IMR-90 (cell line): ENCODE measurements around the gene STON2. TPM values are rescaled to one million over a fixed set of nuclear protein-coding genes. Genes with fewer than 3 reads are reported as not detected.

Experiments
- ATAC-seq: fragments of 200-7000 bp; cut with Tn5 transposase; 2 replicates; pipeline ENCODE4 v1.9.1; 2020; ENCODE audit warnings: low read depth, mild to moderate bottlenecking, moderate library complexity
- BruUV-seq: library from RNA; stranded (reverse); fragments of 400-500 nt; replicated peaks from 2 replicates; lab custom pipeline; 2021; lab: Mats Ljungman, UMichigan
- CTCF ChIA-PET: fragments of 300-600 bp; formaldehyde crosslinking; extraction: SDS; loops from one replicate; lab custom pipeline; 2021; ENCODE audit warnings: antibody characterized with exemption; lab: Yijun Ruan, JAX
- POLR2A ChIA-PET: fragments of 300-600 bp; sonication (Branson Sonifier 250); formaldehyde crosslinking; loops from one replicate; lab custom pipeline; 2022; ENCODE audit warnings: antibody characterized with exemption; ENCODE audit not compliant: unreplicated experiment; lab: Charles Lee
- DNase-seq: peaks from one replicate; pipeline ENCODE4 v3.0.0; 2013
- H2AFZ ChIP-seq: replicated peaks from 2 replicates; pipeline ENCODE3; 2013; ENCODE audit warnings: low read length, mild to moderate bottlenecking; ENCODE audit not compliant: poor library complexity
- H2AK5ac ChIP-seq: 2 replicates; pipeline ENCODE4 v1.6.1; 2013; ENCODE audit warnings: low read depth, low read length, inconsistent platforms
- H2AK9ac ChIP-seq: replicated peaks from 2 replicates; pipeline ENCODE3; 2013; ENCODE audit warnings: mild to moderate bottlenecking, low read depth, low read length, moderate library complexity; ENCODE audit not compliant: poor library complexity
- H2BK120ac ChIP-seq: 2 replicates; pipeline ENCODE4 v1.6.1; 2013; ENCODE audit warnings: low read depth, low read length, inconsistent platforms
- H2BK15ac ChIP-seq: 3 replicates; pipeline ENCODE4 v1.6.1; 2013; ENCODE audit warnings: low read depth, low read length, inconsistent platforms
- H2BK20ac ChIP-seq: 2 replicates; pipeline ENCODE4 v1.6.1; 2013; ENCODE audit warnings: low read depth, mild to moderate bottlenecking, inconsistent platforms, low read length, moderate library complexity
- H2BK5ac ChIP-seq: 2 replicates; pipeline ENCODE4 v1.6.1; 2013; ENCODE audit warnings: mild to moderate bottlenecking, low read depth, low read length, inconsistent platforms; ENCODE audit not compliant: poor library complexity, severe bottlenecking
- H3K14ac ChIP-seq: replicated peaks from 2 replicates; pipeline ENCODE4 v1.6.1; 2013; ENCODE audit warnings: low read depth, low read length, inconsistent platforms
- H3K18ac ChIP-seq: 2 replicates; pipeline ENCODE4 v1.6.1; 2013; ENCODE audit warnings: low read depth, low read length, control low read depth
- H3K23ac ChIP-seq: 2 replicates; pipeline ENCODE4 v1.6.1; 2013; ENCODE audit warnings: low read depth, low read length, inconsistent platforms
- H3K27ac ChIP-seq: 2 replicates; pipeline ENCODE4 v1.5.1; 2013; ENCODE audit warnings: mild to moderate bottlenecking, control low read depth, low read length; ENCODE audit not compliant: insufficient read depth
- H3K27me3 ChIP-seq: 2 replicates; pipeline ENCODE4 v1.6.1; 2013; ENCODE audit warnings: low read length; ENCODE audit not compliant: control insufficient read depth, insufficient read depth
- H3K36me3 ChIP-seq: 2 replicates; pipeline ENCODE4 v1.6.1; 2013; ENCODE audit warnings: low read length, mixed read lengths; ENCODE audit not compliant: control insufficient read depth, insufficient read depth
- H3K4ac ChIP-seq: 2 replicates; pipeline ENCODE4 v1.6.1; 2013; ENCODE audit warnings: low read depth, low read length, inconsistent platforms
- H3K4me1 ChIP-seq: 2 replicates; pipeline ENCODE4 v1.6.1; 2013; ENCODE audit warnings: low read length, mixed read lengths; ENCODE audit not compliant: control insufficient read depth, insufficient read depth
- H3K4me2 ChIP-seq: 2 replicates; pipeline ENCODE4 v1.6.1; 2013; ENCODE audit warnings: low read depth, mild to moderate bottlenecking, control low read depth, low read length, moderate library complexity
- H3K4me3 ChIP-seq: 2 replicates; pipeline ENCODE4 v1.5.1; 2013; ENCODE audit warnings: low read depth, mild to moderate bottlenecking, control low read depth, low read length, moderate library complexity; ENCODE audit not compliant: insufficient read depth
- H3K56ac ChIP-seq: 2 replicates; pipeline ENCODE4 v1.6.1; 2013; ENCODE audit warnings: low read length, inconsistent platforms; ENCODE audit not compliant: insufficient read depth; ENCODE audit errors: extremely low read depth
- H3K79me1 ChIP-seq, 2 experiments: 2 replicates each; pipeline ENCODE4 v1.6.1; 2013; ENCODE audit warnings: low read length in 2 of 2, inconsistent platforms in 1 of 2, low read depth in 1 of 2
- H3K9ac ChIP-seq: 2 replicates; pipeline ENCODE4 v1.6.1; 2013; ENCODE audit warnings: low read depth, low read length, control low read depth
- H3K9me1 ChIP-seq: 2 replicates; pipeline ENCODE4 v1.6.1; 2013; ENCODE audit warnings: low read length, inconsistent platforms; ENCODE audit not compliant: insufficient read depth
- H3K9me3 ChIP-seq: 2 replicates; pipeline ENCODE4 v1.6.1; 2013; ENCODE audit warnings: low read length; ENCODE audit not compliant: control insufficient read depth, insufficient read depth
- H4K20me1 ChIP-seq: 2 replicates; pipeline ENCODE4 v1.6.1; 2013; ENCODE audit warnings: low read length, inconsistent platforms; ENCODE audit not compliant: insufficient read depth
- H4K5ac ChIP-seq: 2 replicates; pipeline ENCODE4 v1.6.1; 2013; ENCODE audit warnings: mild to moderate bottlenecking, low read depth, low read length, control low read depth
- H4K8ac ChIP-seq, 2 experiments: 2 replicates each; pipeline ENCODE4 v1.6.1; 2013; ENCODE audit warnings: low read depth in 2 of 2, low read length in 2 of 2, control low read depth in 1 of 2, inconsistent platforms in 1 of 2
- H4K91ac ChIP-seq: 2 replicates; pipeline ENCODE4 v1.6.1; 2013; ENCODE audit warnings: low read depth, low read length, inconsistent platforms; ENCODE audit not compliant: insufficient read depth
- CEBPB ChIP-seq: IDR thresholded peaks from 2 replicates; pipeline ENCODE4 v1.6.1; 2012; ENCODE audit warnings: low read depth, low read length, improper control_type of control experiment
- ELK1 ChIP-seq: fragments of 150-350 bp; IDR thresholded peaks from 2 replicates; pipeline ENCODE4 v1.6.1; 2016; ENCODE audit warnings: low read depth, mild to moderate bottlenecking, low read length, moderate library complexity, borderline replicate concordance
- MXI1 ChIP-seq: IDR thresholded peaks from 2 replicates; pipeline ENCODE4 v1.6.1; 2012; ENCODE audit warnings: low read depth, mild to moderate bottlenecking, low read length, moderate library complexity, borderline replicate concordance
- POLR2A ChIP-seq: IDR thresholded peaks from 2 replicates; pipeline ENCODE4 v1.6.1; 2012; ENCODE audit warnings: mild to moderate bottlenecking, low read depth, low read length
- RFX5 ChIP-seq: IDR thresholded peaks from 2 replicates; pipeline ENCODE4 v1.8.0; 2012; ENCODE audit warnings: low read depth, mild to moderate bottlenecking, low read length, moderate library complexity
- WGBS, 2 experiments: methylation state at CpG; one replicate each; pipeline versions ENCODE4 v1.1.5 to v1.1.7; 2013; ENCODE audit warnings: missing lambda C conversion rate in 2 of 2; ENCODE audit not compliant: insufficient read length in 1 of 2; ENCODE audit errors: extremely low coverage in 2 of 2; 5-methylcytosine and 5-hydroxymethylcytosine counted together
- dilution Hi-C: fragments of 300-500 bp; cut with HindIII; formaldehyde crosslinking; loops from one replicate; pipeline ENCODE4 v1.14.3; 2018; ENCODE audit warnings: low sequenced_read_pairs; ENCODE audit not compliant: unreplicated experiment
- in situ Hi-C: fragments of 300-500 bp; cut with MboI; formaldehyde crosslinking; loops from 3 replicates; pipeline ENCODE4 v1.14.3; 2019; ENCODE audit warnings: low sequenced_read_pairs, inconsistent platforms, mixed read lengths
- intact Hi-C: fragments of 100-400 bp; cut with micrococcal nuclease; formaldehyde crosslinking; loops from 2 replicates; pipeline ENCODE4 v1.10.0; 2022
- polyA plus RNA-seq, 3 experiments: library from polyadenylated mRNA; depleted of rRNA; stranded (reverse); fragments of >200 nt; gene quantifications; 2 replicates each; pipeline ENCODE4 v1.2.3, GENCODE V29; 2012; ENCODE audit warnings: low replicate concordance in 1 of 3
- total RNA-seq: library from RNA; depleted of rRNA; stranded (reverse); fragments of >200 nt; gene quantifications from 2 replicates; pipeline ENCODE4 v1.2.3, GENCODE V29; 2012

The STON2 gene
- total and polyA plus RNA-seq, 2 of the 4 experiments (the other 2 are of a cell fraction) = not detected

GRCh38 chr14:81343701-81344100, 56.4 kb downstream of the STON2 start:
- no peak overlapping the region for H4K8ac ChIP-seq
- H3K56ac ChIP-seq = no peak overlapping the region
- no peak overlapping the region for H2AFZ ChIP-seq
- H4K91ac ChIP-seq = no peak overlapping the region
- ChIA-PET POLR2A (no interaction called here), CTCF (no interaction called here)
- no peak overlapping the region for H2AK5ac ChIP-seq
- no peaks in the 10 kb centered on the region for H4K20me1 ChIP-seq
- WGBS, 2 experiments = no CpG with 5 or more reads among the region's 2 CpGs
- no peaks in the 10 kb centered on the region for H3K4me1 ChIP-seq
- no peak overlapping the region for H3K27ac ChIP-seq
- H3K27me3 ChIP-seq = no peaks in the 10 kb centered on the region
- TF ChIP-seq MXI1 = no peak
- no peak for TF ChIP-seq ELK1
- TF ChIP-seq POLR2A = no peak
- no peak for TF ChIP-seq RFX5
- TF ChIP-seq CEBPB = no peak
- no peaks in the 10 kb centered on the region for H3K9me1 ChIP-seq
- in situ Hi-C loops (no loop called here), intact Hi-C loops (no loop called here), dilution Hi-C loops (no loop called here)
- no peaks in the 10 kb centered on the region for H3K79me1 ChIP-seq
- no peak overlapping the region for H3K4me2 ChIP-seq
- no peak overlapping the region for H2BK15ac ChIP-seq
- H3K4me3 ChIP-seq = no peak overlapping the region
- H3K14ac ChIP-seq = no peak overlapping the region
- H4K5ac ChIP-seq = no peak overlapping the region
- no peak overlapping the region for H3K18ac ChIP-seq
- DNase-seq (no peak), ATAC-seq (no peak)
- H3K4ac ChIP-seq = no peak overlapping the region
- no peaks in the 10 kb centered on the region; the same call in 1 of the 2 replicates for H3K9me3 ChIP-seq
- no TSS peak for BruUV-seq
- H3K9ac ChIP-seq = no peak overlapping the region
- no peak overlapping the region for H2BK5ac ChIP-seq
- no peak overlapping the region for H2BK20ac ChIP-seq
- no peak overlapping the region for H3K23ac ChIP-seq
- H2AK9ac ChIP-seq = no peak overlapping the region
- no peak overlapping the region for H2BK120ac ChIP-seq
- H3K36me3 ChIP-seq = no peaks in the 10 kb centered on the region
